Measurements from ENCODE around the gene HHEX.

DNA sequence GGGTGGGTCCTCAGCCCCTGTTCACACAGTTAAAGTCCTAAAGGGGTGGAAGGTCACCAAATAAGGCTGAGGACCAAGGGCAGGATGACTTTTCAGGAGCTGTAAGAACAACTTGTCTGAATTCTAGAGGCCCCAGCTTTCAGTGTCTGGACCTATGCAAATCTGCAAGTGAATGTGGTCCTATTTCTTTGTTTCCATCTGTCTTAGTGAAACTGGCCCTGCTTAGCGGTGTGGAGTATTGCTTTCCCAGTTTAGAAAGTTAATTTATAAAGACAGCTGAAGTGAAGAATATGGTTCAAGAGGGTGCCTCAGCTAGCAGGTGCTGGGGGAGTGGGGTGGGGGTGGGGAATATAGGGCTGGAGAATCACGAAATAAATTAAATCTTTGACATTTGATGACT, 40.1 kb downstream of the HHEX start:
- TF ChIP-seq, protein P1, sequence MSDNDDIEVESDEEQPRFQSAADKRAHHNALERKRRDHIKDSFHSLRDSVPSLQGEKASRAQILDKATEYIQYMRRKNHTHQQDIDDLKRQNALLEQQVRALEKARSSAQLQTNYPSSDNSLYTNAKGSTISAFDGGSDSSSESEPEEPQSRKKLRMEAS (IDR thresholded peaks at IDR 0.05): no peak
- TF ChIP-seq, protein P2, sequence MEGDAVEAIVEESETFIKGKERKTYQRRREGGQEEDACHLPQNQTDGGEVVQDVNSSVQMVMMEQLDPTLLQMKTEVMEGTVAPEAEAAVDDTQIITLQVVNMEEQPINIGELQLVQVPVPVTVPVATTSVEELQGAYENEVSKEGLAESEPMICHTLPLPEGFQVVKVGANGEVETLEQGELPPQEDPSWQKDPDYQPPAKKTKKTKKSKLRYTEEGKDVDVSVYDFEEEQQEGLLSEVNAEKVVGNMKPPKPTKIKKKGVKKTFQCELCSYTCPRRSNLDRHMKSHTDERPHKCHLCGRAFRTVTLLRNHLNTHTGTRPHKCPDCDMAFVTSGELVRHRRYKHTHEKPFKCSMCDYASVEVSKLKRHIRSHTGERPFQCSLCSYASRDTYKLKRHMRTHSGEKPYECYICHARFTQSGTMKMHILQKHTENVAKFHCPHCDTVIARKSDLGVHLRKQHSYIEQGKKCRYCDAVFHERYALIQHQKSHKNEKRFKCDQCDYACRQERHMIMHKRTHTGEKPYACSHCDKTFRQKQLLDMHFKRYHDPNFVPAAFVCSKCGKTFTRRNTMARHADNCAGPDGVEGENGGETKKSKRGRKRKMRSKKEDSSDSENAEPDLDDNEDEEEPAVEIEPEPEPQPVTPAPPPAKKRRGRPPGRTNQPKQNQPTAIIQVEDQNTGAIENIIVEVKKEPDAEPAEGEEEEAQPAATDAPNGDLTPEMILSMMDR (IDR thresholded peaks at IDR 0.05; ENCODE audit: low read depth, low read length, missing input control): no peak
- TF ChIP-seq RXRA (IDR thresholded peaks at IDR 0.05): no peak
- TF ChIP-seq, protein P3, sequence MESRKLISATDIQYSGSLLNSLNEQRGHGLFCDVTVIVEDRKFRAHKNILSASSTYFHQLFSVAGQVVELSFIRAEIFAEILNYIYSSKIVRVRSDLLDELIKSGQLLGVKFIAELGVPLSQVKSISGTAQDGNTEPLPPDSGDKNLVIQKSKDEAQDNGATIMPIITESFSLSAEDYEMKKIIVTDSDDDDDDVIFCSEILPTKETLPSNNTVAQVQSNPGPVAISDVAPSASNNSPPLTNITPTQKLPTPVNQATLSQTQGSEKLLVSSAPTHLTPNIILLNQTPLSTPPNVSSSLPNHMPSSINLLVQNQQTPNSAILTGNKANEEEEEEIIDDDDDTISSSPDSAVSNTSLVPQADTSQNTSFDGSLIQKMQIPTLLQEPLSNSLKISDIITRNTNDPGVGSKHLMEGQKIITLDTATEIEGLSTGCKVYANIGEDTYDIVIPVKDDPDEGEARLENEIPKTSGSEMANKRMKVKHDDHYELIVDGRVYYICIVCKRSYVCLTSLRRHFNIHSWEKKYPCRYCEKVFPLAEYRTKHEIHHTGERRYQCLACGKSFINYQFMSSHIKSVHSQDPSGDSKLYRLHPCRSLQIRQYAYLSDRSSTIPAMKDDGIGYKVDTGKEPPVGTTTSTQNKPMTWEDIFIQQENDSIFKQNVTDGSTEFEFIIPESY (IDR thresholded peaks at IDR 0.05): no peak
- TF ChIP-seq YY1 (IDR thresholded peaks at IDR 0.05): no peak
- TF ChIP-seq, protein P4, sequence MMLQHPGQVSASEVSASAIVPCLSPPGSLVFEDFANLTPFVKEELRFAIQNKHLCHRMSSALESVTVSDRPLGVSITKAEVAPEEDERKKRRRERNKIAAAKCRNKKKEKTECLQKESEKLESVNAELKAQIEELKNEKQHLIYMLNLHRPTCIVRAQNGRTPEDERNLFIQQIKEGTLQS (IDR thresholded peaks at IDR 0.05): no peak
- TF ChIP-seq HNF4A (conservative IDR thresholded peaks at IDR 0.05): no peak
